B cell (primary cell): Measurements from ENCODE around the gene NLRP10. TPM values are rescaled to one million over a fixed set of nuclear protein-coding genes. Genes with fewer than 3 reads are reported as not detected.

Experiments
- ATAC-seq: fragments of 200-7000 bp; cut with Tn5 transposase; one replicate; pipeline ENCODE4 v1.10.0; 2021; ENCODE audit warnings: low read depth, mild to moderate bottlenecking, moderate number of reproducible peaks, moderate library complexity
- CTCF ChIA-PET: fragments of 350-600 bp; sonication (Branson Sonifier 250); formaldehyde crosslinking; loops from one replicate; lab custom pipeline; 2021; ENCODE audit warnings: antibody characterized with exemption, inconsistent platforms; lab: Charles Lee
- POLR2A ChIA-PET: fragments of 350-600 bp; sonication (Branson Sonifier 250); formaldehyde crosslinking; loops from one replicate; lab custom pipeline; 2021; ENCODE audit warnings: antibody characterized with exemption; lab: Charles Lee
- DNase-seq: peaks from one replicate; pipeline ENCODE4 v3.0.0; 2013
- H2AFZ ChIP-seq: 2 replicates; pipeline ENCODE4 v1.6.1; 2012; ENCODE audit warnings: mild to moderate bottlenecking, low read depth, low read length; ENCODE audit not compliant: insufficient read depth, poor library complexity, severe bottlenecking
- H3K27ac ChIP-seq, 2 donors: 1 replicate in 1 of 2; 2 replicates in 1 of 2; pipeline ENCODE4 v1.5.1; 2012 to 2013; ENCODE audit warnings: low read length in 2 of 2, mild to moderate bottlenecking in 2 of 2, moderate library complexity in 1 of 2
- H3K27me3 ChIP-seq, 4 experiments: fragments of 200-600 bp in 1 of 4; sonication (generic) in 1 of 4; replicated peaks in 1 of 4; 1 replicate in 2 of 4; 2 replicates in 2 of 4; pipeline versions ENCODE4 v1.6.1 to v1.7.0; 2013 to 2016; ENCODE audit warnings: low read length in 3 of 4, mild to moderate bottlenecking in 2 of 4, mixed read lengths in 1 of 4, moderate library complexity in 1 of 4; ENCODE audit not compliant: insufficient read depth in 4 of 4, control insufficient read depth in 3 of 4; ENCODE audit errors: control extremely low read depth in 1 of 4
- H3K36me3 ChIP-seq, 2 experiments: replicated peaks in 1 of 2; 1 replicate in 1 of 2; 2 replicates in 1 of 2; pipeline versions ENCODE4 v1.6.1 to v1.7.1; 2013; ENCODE audit warnings: low read length in 1 of 2; ENCODE audit not compliant: insufficient read depth in 2 of 2, control insufficient read depth in 1 of 2; ENCODE audit errors: control extremely low read depth in 1 of 2, extremely low read depth in 1 of 2
- H3K4me1 ChIP-seq, 2 donors: fragments of 200-600 bp in 1 of 2; sonication (generic) in 1 of 2; 1 replicate in 1 of 2; 2 replicates in 1 of 2; pipeline versions ENCODE4 v1.5.1 to v1.6.1; 2013 to 2017; ENCODE audit warnings: low read length in 2 of 2; ENCODE audit not compliant: control insufficient read depth in 2 of 2, insufficient read depth in 2 of 2
- H3K4me2 ChIP-seq: replicated peaks from 2 replicates; pipeline ENCODE3; 2012; ENCODE audit warnings: mild to moderate bottlenecking, low read depth, low read length; ENCODE audit not compliant: poor library complexity, severe bottlenecking
- H3K4me3 ChIP-seq, 5 experiments: fragments of 200-600 bp in 1 of 5; sonication (generic) in 1 of 5; 1 replicate in 3 of 5; 2 replicates in 2 of 5; pipeline versions ENCODE4 v1.5.1 to v1.7.0; 2011 to 2016; ENCODE audit warnings: low read length in 4 of 5, mild to moderate bottlenecking in 4 of 5, low read depth in 2 of 5, control low read depth in 1 of 5, moderate library complexity in 1 of 5; ENCODE audit not compliant: insufficient read depth in 1 of 5; ENCODE audit errors: control extremely low read depth in 1 of 5, extremely low read depth in 1 of 5
- H3K79me2 ChIP-seq: fragments of 200-600 bp; sonication (generic); one replicate; pipeline ENCODE4 v1.6.0; 2016; ENCODE audit warnings: low read length; ENCODE audit not compliant: control insufficient read depth, insufficient read depth
- H3K9ac ChIP-seq: fragments of 200-600 bp; sonication (generic); 2 replicates; pipeline ENCODE4 v1.6.1; 2017; ENCODE audit warnings: mild to moderate bottlenecking, low read length, moderate library complexity
- H3K9me3 ChIP-seq, 3 donors: one replicate each; pipeline versions ENCODE4 v1.6.1 to v1.7.1; 2013; ENCODE audit warnings: low read length in 2 of 3; ENCODE audit not compliant: control insufficient read depth in 2 of 3, insufficient read depth in 1 of 3; ENCODE audit errors: control extremely low read depth in 1 of 3
- H4K20me1 ChIP-seq: 2 replicates; pipeline ENCODE4 v1.6.0; 2012; ENCODE audit warnings: mild to moderate bottlenecking, low read length; ENCODE audit not compliant: insufficient read depth, control insufficient read depth, poor library complexity, severe bottlenecking
- H3K27ac Mint-ChIP-seq: one replicate; pipeline ENCODE4 v1.8.0; 2021; ENCODE audit warnings: mixed read lengths
- H3K27me3 Mint-ChIP-seq: one replicate; pipeline ENCODE4 v1.8.0; 2021; ENCODE audit warnings: mixed read lengths
- H3K4me1 Mint-ChIP-seq: one replicate; pipeline ENCODE4 v1.8.0; 2021; ENCODE audit warnings: mixed read lengths
- H3K4me3 Mint-ChIP-seq: one replicate; pipeline ENCODE4 v1.8.0; 2021; ENCODE audit warnings: mixed read lengths
- H3K9me3 Mint-ChIP-seq: one replicate; pipeline ENCODE4 v1.8.0; 2022; ENCODE audit warnings: mixed read lengths; ENCODE audit not compliant: insufficient read depth
- CTCF ChIP-seq: fragments of 200-600 bp; IDR thresholded peaks from one replicate; pipeline ENCODE4 v1.8.0; 2022; ENCODE audit warnings: antibody characterized with exemption, mild to moderate bottlenecking
- EZH2 ChIP-seq: IDR thresholded peaks from 2 replicates; pipeline ENCODE4 v1.6.1; 2012; ENCODE audit warnings: borderline replicate concordance, low read depth, mild to moderate bottlenecking, moderate library complexity, low read length; ENCODE audit not compliant: insufficient read depth, poor library complexity, severe bottlenecking
- WGBS: methylation state at CpG from one replicate; pipeline ENCODE4 v1.1.5; 2013; ENCODE audit warnings: missing lambda C conversion rate; ENCODE audit not compliant: insufficient coverage; 5-methylcytosine and 5-hydroxymethylcytosine counted together
- intact Hi-C: fragments of 100-400 bp; cut with micrococcal nuclease; formaldehyde crosslinking; loops from one replicate; pipeline ENCODE4 v1.10.0; 2022
- polyA minus RNA-seq: library from RNA; depleted of rRNA, polyadenylated mRNA; stranded (reverse); fragments of >200 nt; gene quantifications from 2 replicates; pipeline ENCODE4 v1.2.3, GENCODE V29; 2012
- polyA plus RNA-seq: library from polyadenylated mRNA; depleted of rRNA; stranded (reverse); fragments of >200 nt; gene quantifications from 2 replicates; pipeline ENCODE4 v1.2.3, GENCODE V29; 2012
- total RNA-seq, 2 donors: library from RNA; stranded (reverse); fragments of 120-200 nt in 1 of 2; gene quantifications; 1 replicate in 1 of 2; 2 replicates in 1 of 2; pipeline versions ENCODE4 v1.2.3 to v1.2.4, GENCODE V29; 2013 to 2022

The NLRP10 gene
- total RNA-seq, result not detected in 2 replicates
- not detected for total RNA-seq (2013)
- polyA plus RNA-seq, result not detected in 2 replicates
- not detected in 2 replicates for polyA minus RNA-seq

DNA sequence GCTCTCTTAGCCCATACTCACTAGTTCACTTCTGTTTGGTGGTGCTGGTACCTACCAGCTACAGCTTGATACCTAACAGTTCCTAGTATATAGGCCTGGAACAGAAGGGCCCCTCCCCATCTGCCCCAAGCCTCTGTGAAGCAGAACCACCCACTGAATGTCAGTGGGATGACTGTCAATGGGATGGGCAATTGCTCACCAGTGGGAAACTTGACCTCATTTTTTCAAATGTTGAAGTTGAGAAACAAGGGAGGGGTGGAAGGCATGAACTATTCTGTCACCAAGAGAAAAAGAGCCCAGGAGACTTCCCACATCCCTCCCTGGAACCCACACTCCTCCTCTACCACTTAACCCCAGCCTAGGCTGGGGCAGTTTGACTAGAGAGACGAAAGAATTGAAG is at the start of gene NLRP10:
Gene NLRP10, minus strand, starts transcription at position 62 of the 400 bp plus-strand sequence. CDS start 1,952 bp downstream, outside the sequence.
- Histone ChIP-seq H3K27ac (no peak within 1 kb of the TSS), H3K79me2 (no peaks in the 10 kb centered on the region), H4K20me1 (no peaks in the 10 kb centered on the region), H3K9me3 (no peaks in the 10 kb centered on the region), H3K4me2 (no peak within 1 kb of the TSS), H2AFZ (no peak within 1 kb of the TSS), H3K36me3 (no peaks in the 10 kb centered on the region), H3K4me3 (no peak within 1 kb of the TSS), H3K4me1 (no peaks in the 10 kb centered on the region), H3K27me3 (peaks cover 0 to 5% (median 2%) of the 10 kb centered on the region in 4 experiments), H3K9ac (no peak within 1 kb of the TSS)
- no CpG with 5 or more reads among the region's 1 CpG for WGBS
- DNase-seq, result no peak
- intact Hi-C loops, result no loop called here
- TF ChIP-seq EZH2, result no peak
- no peak for TF ChIP-seq CTCF
- H3K4me1 Mint-ChIP-seq, result no peaks in the 10 kb centered on the region
- H3K4me3 Mint-ChIP-seq, result no peak within 1 kb of the TSS
- peaks cover 36% of the 10 kb centered on the region for H3K27me3 Mint-ChIP-seq
- ATAC-seq, result no peak
- no peaks in the 10 kb centered on the region for H3K9me3 Mint-ChIP-seq
- no peak within 1 kb of the TSS for H3K27ac Mint-ChIP-seq
- CTCF ChIA-PET, result no interaction called here
- POLR2A ChIA-PET, result no interaction called here

DNA sequence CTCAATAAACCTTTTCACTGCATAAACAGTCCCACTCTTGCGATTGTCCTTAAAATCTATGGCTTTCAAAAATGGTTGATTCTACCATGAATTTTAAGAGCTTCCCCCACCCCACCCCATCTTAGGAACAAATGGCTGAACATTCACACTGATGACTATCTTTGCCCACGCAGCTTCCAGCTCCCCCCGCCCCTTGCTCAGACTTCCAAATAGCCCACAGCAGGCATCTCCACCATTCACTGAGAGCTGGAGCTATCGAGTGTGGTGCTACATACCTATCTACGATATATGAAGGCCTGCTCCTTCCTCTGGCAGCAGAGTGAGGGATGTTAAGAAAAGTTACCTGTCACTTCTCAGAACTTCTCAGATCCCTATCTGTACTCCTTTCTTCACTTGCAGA is 48.6 kb upstream of the NLRP10 start:
- Histone ChIP-seq H4K20me1 (no peaks in the 10 kb centered on the region), H3K79me2 (no peaks in the 10 kb centered on the region), H2AFZ (no peak overlapping the region), H3K4me3 (no peak overlapping the region), H3K36me3 (no peaks in the 10 kb centered on the region), H3K4me2 (no peak overlapping the region), H3K4me1 (peaks cover 5% of the 10 kb centered on the region in 2 donors), H3K9me3 (no peaks in the 10 kb centered on the region), H3K9ac (no peak overlapping the region), H3K27ac (no peak overlapping the region), H3K27me3 (peaks cover 0 to 39% (median 24%) of the 10 kb centered on the region in 4 experiments)
- H3K9me3 Mint-ChIP-seq, result no peaks in the 10 kb centered on the region
- 86% methylated on average over 3 of the region's 5 CpGs for WGBS
- TF ChIP-seq EZH2 (no peak), CTCF (no peak)
- no peak overlapping the region for H3K4me3 Mint-ChIP-seq
- intact Hi-C loops, result no loop called here
- H3K27ac Mint-ChIP-seq, result no peak overlapping the region
- no peak for ATAC-seq
- CTCF ChIA-PET, result interaction anchor here (0.6 to 1.4 kb wide), 3 partner anchors 21 to 101 kb away, joined by 3 to 4 read pairs (median 3); no protein-coding TSS in a partner anchor
- POLR2A ChIA-PET, result no interaction called here
- peaks cover 44% of the 10 kb centered on the region for H3K27me3 Mint-ChIP-seq
- DNase-seq, result no peak
- H3K4me1 Mint-ChIP-seq, result peaks cover 6% of the 10 kb centered on the region
